B cell (primary cell): Measurements from ENCODE around the gene COX6B2. TPM values are rescaled to one million over a fixed set of nuclear protein-coding genes. Genes with fewer than 3 reads are reported as not detected.

Experiments
- ATAC-seq: fragments of 200-7000 bp; cut with Tn5 transposase; one replicate; pipeline ENCODE4 v1.10.0; 2021; ENCODE audit warnings: low read depth, mild to moderate bottlenecking, moderate number of reproducible peaks, moderate library complexity
- CTCF ChIA-PET: fragments of 350-600 bp; sonication (Branson Sonifier 250); formaldehyde crosslinking; loops from one replicate; lab custom pipeline; 2021; ENCODE audit warnings: antibody characterized with exemption, inconsistent platforms; lab: Charles Lee
- POLR2A ChIA-PET: fragments of 350-600 bp; sonication (Branson Sonifier 250); formaldehyde crosslinking; loops from one replicate; lab custom pipeline; 2021; ENCODE audit warnings: antibody characterized with exemption; lab: Charles Lee
- DNase-seq: peaks from one replicate; pipeline ENCODE4 v3.0.0; 2013
- H2AFZ ChIP-seq: 2 replicates; pipeline ENCODE4 v1.6.1; 2012; ENCODE audit warnings: mild to moderate bottlenecking, low read depth, low read length; ENCODE audit not compliant: insufficient read depth, poor library complexity, severe bottlenecking
- H3K27ac ChIP-seq, 2 donors: 1 replicate in 1 of 2; 2 replicates in 1 of 2; pipeline ENCODE4 v1.5.1; 2012 to 2013; ENCODE audit warnings: low read length in 2 of 2, mild to moderate bottlenecking in 2 of 2, moderate library complexity in 1 of 2
- H3K27me3 ChIP-seq, 4 experiments: fragments of 200-600 bp in 1 of 4; sonication (generic) in 1 of 4; replicated peaks in 1 of 4; 1 replicate in 2 of 4; 2 replicates in 2 of 4; pipeline versions ENCODE4 v1.6.1 to v1.7.0; 2013 to 2016; ENCODE audit warnings: low read length in 3 of 4, mild to moderate bottlenecking in 2 of 4, mixed read lengths in 1 of 4, moderate library complexity in 1 of 4; ENCODE audit not compliant: insufficient read depth in 4 of 4, control insufficient read depth in 3 of 4; ENCODE audit errors: control extremely low read depth in 1 of 4
- H3K36me3 ChIP-seq, 2 experiments: replicated peaks in 1 of 2; 1 replicate in 1 of 2; 2 replicates in 1 of 2; pipeline versions ENCODE4 v1.6.1 to v1.7.1; 2013; ENCODE audit warnings: low read length in 1 of 2; ENCODE audit not compliant: insufficient read depth in 2 of 2, control insufficient read depth in 1 of 2; ENCODE audit errors: control extremely low read depth in 1 of 2, extremely low read depth in 1 of 2
- H3K4me1 ChIP-seq, 2 donors: fragments of 200-600 bp in 1 of 2; sonication (generic) in 1 of 2; 1 replicate in 1 of 2; 2 replicates in 1 of 2; pipeline versions ENCODE4 v1.5.1 to v1.6.1; 2013 to 2017; ENCODE audit warnings: low read length in 2 of 2; ENCODE audit not compliant: control insufficient read depth in 2 of 2, insufficient read depth in 2 of 2
- H3K4me2 ChIP-seq: replicated peaks from 2 replicates; pipeline ENCODE3; 2012; ENCODE audit warnings: mild to moderate bottlenecking, low read depth, low read length; ENCODE audit not compliant: poor library complexity, severe bottlenecking
- H3K4me3 ChIP-seq, 5 experiments: fragments of 200-600 bp in 1 of 5; sonication (generic) in 1 of 5; 1 replicate in 3 of 5; 2 replicates in 2 of 5; pipeline versions ENCODE4 v1.5.1 to v1.7.0; 2011 to 2016; ENCODE audit warnings: low read length in 4 of 5, mild to moderate bottlenecking in 4 of 5, low read depth in 2 of 5, control low read depth in 1 of 5, moderate library complexity in 1 of 5; ENCODE audit not compliant: insufficient read depth in 1 of 5; ENCODE audit errors: control extremely low read depth in 1 of 5, extremely low read depth in 1 of 5
- H3K79me2 ChIP-seq: fragments of 200-600 bp; sonication (generic); one replicate; pipeline ENCODE4 v1.6.0; 2016; ENCODE audit warnings: low read length; ENCODE audit not compliant: control insufficient read depth, insufficient read depth
- H3K9ac ChIP-seq: fragments of 200-600 bp; sonication (generic); 2 replicates; pipeline ENCODE4 v1.6.1; 2017; ENCODE audit warnings: mild to moderate bottlenecking, low read length, moderate library complexity
- H3K9me3 ChIP-seq, 3 donors: one replicate each; pipeline versions ENCODE4 v1.6.1 to v1.7.1; 2013; ENCODE audit warnings: low read length in 2 of 3; ENCODE audit not compliant: control insufficient read depth in 2 of 3, insufficient read depth in 1 of 3; ENCODE audit errors: control extremely low read depth in 1 of 3
- H4K20me1 ChIP-seq: 2 replicates; pipeline ENCODE4 v1.6.0; 2012; ENCODE audit warnings: mild to moderate bottlenecking, low read length; ENCODE audit not compliant: insufficient read depth, control insufficient read depth, poor library complexity, severe bottlenecking
- H3K27ac Mint-ChIP-seq: one replicate; pipeline ENCODE4 v1.8.0; 2021; ENCODE audit warnings: mixed read lengths
- H3K27me3 Mint-ChIP-seq: one replicate; pipeline ENCODE4 v1.8.0; 2021; ENCODE audit warnings: mixed read lengths
- H3K4me1 Mint-ChIP-seq: one replicate; pipeline ENCODE4 v1.8.0; 2021; ENCODE audit warnings: mixed read lengths
- H3K4me3 Mint-ChIP-seq: one replicate; pipeline ENCODE4 v1.8.0; 2021; ENCODE audit warnings: mixed read lengths
- H3K9me3 Mint-ChIP-seq: one replicate; pipeline ENCODE4 v1.8.0; 2022; ENCODE audit warnings: mixed read lengths; ENCODE audit not compliant: insufficient read depth
- CTCF ChIP-seq: fragments of 200-600 bp; IDR thresholded peaks from one replicate; pipeline ENCODE4 v1.8.0; 2022; ENCODE audit warnings: antibody characterized with exemption, mild to moderate bottlenecking
- EZH2 ChIP-seq: IDR thresholded peaks from 2 replicates; pipeline ENCODE4 v1.6.1; 2012; ENCODE audit warnings: borderline replicate concordance, low read depth, mild to moderate bottlenecking, moderate library complexity, low read length; ENCODE audit not compliant: insufficient read depth, poor library complexity, severe bottlenecking
- WGBS: methylation state at CpG from one replicate; pipeline ENCODE4 v1.1.5; 2013; ENCODE audit warnings: missing lambda C conversion rate; ENCODE audit not compliant: insufficient coverage; 5-methylcytosine and 5-hydroxymethylcytosine counted together
- intact Hi-C: fragments of 100-400 bp; cut with micrococcal nuclease; formaldehyde crosslinking; loops from one replicate; pipeline ENCODE4 v1.10.0; 2022
- polyA plus RNA-seq: library from polyadenylated mRNA; depleted of rRNA; stranded (reverse); fragments of >200 nt; gene quantifications from 2 replicates; pipeline ENCODE4 v1.2.3, GENCODE V29; 2012
- total RNA-seq, 2 donors: library from RNA; stranded (reverse); fragments of 120-200 nt in 1 of 2; gene quantifications; 1 replicate in 1 of 2; 2 replicates in 1 of 2; pipeline versions ENCODE4 v1.2.3 to v1.2.4, GENCODE V29; 2013 to 2022

COX6B2 gene
- total and polyA plus RNA-seq, 2 donors (not counting 1 experiment from before 2014, with no cell fraction given) = not detected

GRCh38 chr19:55385724-55386492 lies 31.4 kb upstream of the COX6B2 start, which contains the start of gene RPL28:
Gene RPL28, plus strand, starts transcription at chr19:55385932. Its CDS starts 426 bp downstream, at chr19:55386358.
- intact Hi-C loops = loop anchor here (1.0 kb wide), 5 partner anchors 22 to 269 kb away; partner anchors contain the start of genes KMT5C, PPP1R12C and PPP6R1
- H4K20me1 ChIP-seq = peaks cover 56% of the 10 kb centered on the region
- H3K36me3 ChIP-seq = peaks cover 3 to 41% of the 10 kb centered on the region in 2 experiments
- H2AFZ ChIP-seq = peak within 1 kb of the TSS; percentile 88
- ChIA-PET POLR2A (interaction anchor here (1.1 to 1.3 kb wide), 2 partner anchors 21 to 132 kb away, joined by 3 to 7 read pairs; partner anchors contain the start of gene UBE2S), CTCF (no interaction called here)
- Mint-ChIP-seq H3K4me1 (peaks cover 68% of the 10 kb centered on the region), H3K4me3 (peak within 1 kb of the TSS; percentile 100), H3K27ac (peak within 1 kb of the TSS; percentile 100), H3K27me3 (no peaks in the 10 kb centered on the region), H3K9me3 (no peaks in the 10 kb centered on the region)
- H3K27me3 ChIP-seq = no peaks in the 10 kb centered on the region
- TF ChIP-seq EZH2 = no peak
- no peak for TF ChIP-seq CTCF
- DNase-seq (peak; percentile 99), ATAC-seq (peak; percentile 81)
- H3K9ac ChIP-seq = peak within 1 kb of the TSS; percentile 96
- peak within 1 kb of the TSS; percentile 85 to 99 (median 97) for H3K4me3 ChIP-seq
- H3K27ac ChIP-seq = peak within 1 kb of the TSS; percentile 96
- no peaks in the 10 kb centered on the region for H3K9me3 ChIP-seq
- peak within 1 kb of the TSS; percentile 74 for H3K4me2 ChIP-seq
- H3K4me1 ChIP-seq = peaks cover 40 to 57% of the 10 kb centered on the region in 2 donors
- WGBS = under 1% methylated on average over 68 of the region's 68 CpGs
- peaks cover 46% of the 10 kb centered on the region for H3K79me2 ChIP-seq
